Uterus (tissue), 4 donors: ENCODE data around the gene BTN3A1. TPM values are rescaled to one million over a fixed set of nuclear protein-coding genes. Genes with fewer than 3 reads are reported as not detected.
"Not testable (repeated sequence)": the region's sequence is repeated elsewhere in the genome, so short reads cannot be mapped to it uniquely, and the experiment has no call there.

ENCODE experiments used
- DNase-seq, 2 donors: peaks; one replicate each; pipeline ENCODE4 v3.0.0-alpha.2; 2019 to 2020
- H3K27ac ChIP-seq, 2 donors: fragments of 200-600 bp; sonication (generic); 1 replicate in 1 of 2; 2 replicates in 1 of 2; pipeline ENCODE4 v1.5.1; 2016 to 2018
- H3K27me3 ChIP-seq, 2 donors: fragments of 200-600 bp; sonication (generic); one replicate each; pipeline ENCODE4 v1.5.1; 2018 to 2019; ENCODE audit warnings: control low read depth in 1 of 2
- H3K36me3 ChIP-seq, 2 donors: fragments of 200-600 bp; sonication (generic); one replicate each; pipeline ENCODE4 v1.5.1; 2019; ENCODE audit warnings: control low read depth in 1 of 2
- H3K4me1 ChIP-seq, 2 donors: fragments of 200-600 bp; sonication (generic); one replicate each; pipeline ENCODE4 v1.5.1; 2018 to 2019; ENCODE audit warnings: control low read depth in 1 of 2
- H3K4me3 ChIP-seq, 2 donors: fragments of 200-600 bp; sonication (generic); 1 replicate in 1 of 2; 2 replicates in 1 of 2; pipeline ENCODE4 v1.5.1; 2018 to 2019; ENCODE audit warnings: mild to moderate bottlenecking in 1 of 2
- H3K9me3 ChIP-seq, 2 donors: fragments of 200-600 bp; sonication (generic); one replicate each; pipeline ENCODE4 v1.5.1; 2019; ENCODE audit warnings: control low read depth in 1 of 2
- CTCF ChIP-seq, 4 experiments: fragments of 200-600 bp in 2 of 4; fragments of 450-650 bp in 2 of 4; sonication (generic) in 2 of 4; IDR thresholded peaks; one replicate each; pipeline ENCODE4 v1.5.1; 2016 to 2019; ENCODE audit warnings: antibody characterized with exemption in 4 of 4, mild to moderate bottlenecking in 2 of 4, moderate library complexity in 1 of 4
- POLR2A ChIP-seq, 2 donors: fragments of 450-650 bp; IDR thresholded peaks; one replicate each; pipeline ENCODE4 v1.6.1; 2016; ENCODE audit warnings: antibody characterized with exemption in 2 of 2, mild to moderate bottlenecking in 1 of 2, moderate library complexity in 1 of 2
- intact Hi-C: fragments of 100-400 bp; cut with DNase I; formaldehyde crosslinking; loops from one replicate; pipeline ENCODE4 v1.15.1; 2023; ENCODE audit warnings: low total_unique reads
- total RNA-seq, 4 donors: library from RNA; depleted of rRNA in 3 of 4; stranded (reverse); fragments of >200 nt in 3 of 4; gene quantifications; one replicate each; pipeline versions ENCODE4 v1.1.0 to v1.2.4, GENCODE V29; 2014 to 2023
- donor health status: DM: yes; HTN: yes; CAD: no.

Gene BTN3A1
- total RNA-seq, 4 donors from 2014 or later: 9.1 to 64.2 (median 20.8) TPM

- Histone ChIP-seq H3K36me3 (no peaks in the 10 kb centered on the region), H3K27ac (peak within 1 kb of the TSS; percentile 90 to 93), H3K9me3 (no peaks in the 10 kb centered on the region), H3K4me1 (peaks cover 12% of the 10 kb centered on the region in 2 donors), H3K4me3 (peak within 1 kb of the TSS; percentile 60 to 91), H3K27me3 (no peaks in the 10 kb centered on the region)
- intact Hi-C loops: no loop called here
- no peak for TF ChIP-seq CTCF (IDR thresholded peaks at IDR 0.05)
- TF ChIP-seq POLR2A (IDR thresholded peaks at IDR 0.05): peak; percentile 33 to 69
- peak; percentile 70 to 86 for DNase-seq
Observed at GRCh38 chr6:26457806-26458688, 56.0 kb downstream of the BTN3A1 start, which contains the start of gene BTN2A1. Gene BTN2A1, plus strand, starts transcription at chr6:26457955. Its CDS starts 682 bp downstream, at chr6:26458637.

DNA sequence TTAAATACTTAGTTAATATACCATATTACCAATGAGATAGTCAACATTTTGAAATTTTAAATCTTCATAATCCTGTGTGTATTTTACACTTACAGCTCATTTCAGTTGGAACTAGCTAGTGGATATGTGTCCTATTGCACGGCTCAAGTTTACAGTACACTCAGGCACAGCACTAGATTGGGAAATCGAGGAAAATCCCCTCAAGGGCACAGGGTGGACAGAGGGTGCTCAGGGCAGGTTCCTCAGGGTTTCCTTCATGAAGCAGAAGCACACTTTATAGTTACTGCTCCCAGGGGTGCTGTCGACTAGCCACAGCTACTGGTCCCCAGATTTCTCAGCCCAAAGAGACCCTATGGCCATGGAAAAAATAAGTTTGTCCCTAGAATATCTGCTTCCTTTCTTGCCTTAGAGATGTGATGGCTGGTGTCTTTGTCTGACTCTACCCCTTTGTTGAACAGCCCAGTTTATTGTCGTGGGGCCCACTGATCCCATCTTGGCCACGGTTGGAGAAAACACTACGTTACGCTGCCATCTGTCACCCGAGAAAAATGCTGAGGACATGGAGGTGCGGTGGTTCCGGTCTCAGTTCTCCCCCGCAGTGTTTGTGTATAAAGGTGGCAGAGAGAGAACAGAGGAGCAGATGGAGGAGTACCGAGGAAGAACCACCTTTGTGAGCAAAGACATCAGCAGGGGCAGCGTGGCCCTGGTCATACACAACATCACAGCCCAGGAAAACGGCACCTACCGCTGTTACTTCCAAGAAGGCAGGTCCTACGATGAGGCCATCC is 57.1 kb downstream of the BTN3A1 start:
- H3K36me3 ChIP-seq: no peaks in the 10 kb centered on the region
- TF ChIP-seq POLR2A (IDR thresholded peaks at IDR 0.05) (no peak), CTCF (IDR thresholded peaks at IDR 0.05) (no peak)
- H3K9me3 ChIP-seq: no peaks in the 10 kb centered on the region
- H3K27me3 ChIP-seq: no peaks in the 10 kb centered on the region
- peak overlapping the region; percentile 60 to 91 for H3K4me3 ChIP-seq
- DNase-seq: no peak
- H3K27ac ChIP-seq: no peak overlapping the region
- intact Hi-C loops: no loop called here
- H3K4me1 ChIP-seq: peaks cover 12% of the 10 kb centered on the region in 2 donors

DNA sequence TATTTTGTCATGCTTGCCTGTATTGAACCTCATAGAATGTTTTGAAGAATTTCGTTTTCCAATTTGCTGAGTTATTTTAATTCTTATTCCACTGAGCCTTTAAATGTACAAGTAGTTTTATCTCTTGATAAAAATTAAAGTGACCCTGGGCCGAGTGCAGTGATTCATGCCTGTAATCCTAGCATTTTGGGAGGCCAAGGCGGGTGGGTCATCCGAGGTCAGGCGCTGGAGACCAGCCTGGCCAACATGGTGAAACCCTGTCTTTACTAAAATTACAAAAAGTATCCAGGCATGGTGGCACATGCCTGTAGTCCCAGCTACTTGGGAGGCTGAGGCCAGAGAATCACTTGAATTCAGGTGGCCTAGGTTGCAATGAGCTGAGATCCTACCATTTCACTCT is 59.3 kb downstream of the BTN3A1 start:
- not testable (repeated sequence) for H3K36me3 ChIP-seq, H3K27ac ChIP-seq, DNase-seq, H3K9me3 ChIP-seq, H3K4me3 ChIP-seq, H3K27me3 ChIP-seq
- H3K4me1 ChIP-seq: peaks cover 12% of the 10 kb centered on the region in 2 donors
- intact Hi-C loops: loop anchor here (10.0 kb wide), 1 partner anchor 53 kb away; no protein-coding TSS in a partner anchor

DNA sequence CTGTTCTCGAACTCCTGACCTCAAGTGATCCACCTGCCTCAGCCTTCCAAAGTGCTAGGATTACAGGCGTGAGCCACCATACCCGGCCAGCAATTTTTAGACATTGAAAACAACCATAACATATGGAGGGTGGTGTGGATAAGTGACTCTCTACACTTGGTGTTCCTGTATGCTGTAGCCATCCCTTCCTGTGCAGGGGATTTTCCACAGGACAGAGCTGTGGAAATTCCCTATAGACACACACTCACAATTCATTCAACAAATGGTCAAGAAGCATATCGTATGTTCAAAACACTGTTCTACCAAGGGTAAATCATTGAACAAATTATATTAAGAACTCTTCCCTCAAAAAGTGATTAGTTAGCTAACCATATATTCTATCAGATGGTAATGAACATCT is 61.9 kb downstream of the BTN3A1 start:
- intact Hi-C loops: loop anchor here (10.0 kb wide), 1 partner anchor 51 kb away; no protein-coding TSS in a partner anchor

More for the DNA sequence above, 61.9 kb downstream of the BTN3A1 start:
- Histone ChIP-seq H3K27me3 (no peaks in the 10 kb centered on the region), H3K4me1 (peaks cover 12% of the 10 kb centered on the region in 2 donors), H3K27ac (no peak overlapping the region), H3K36me3 (no peaks in the 10 kb centered on the region), H3K4me3 (no peak overlapping the region), H3K9me3 (no peaks in the 10 kb centered on the region)
- TF ChIP-seq CTCF (IDR thresholded peaks at IDR 0.05) (no peak), POLR2A (IDR thresholded peaks at IDR 0.05) (no peak)
- DNase-seq: no peak
